PFSK-1 (cell line): ENCODE results near the gene PMS2. TPM values are rescaled to one million over a fixed set of nuclear protein-coding genes. Genes with fewer than 3 reads are reported as not detected.

Source experiments
- FOXP2 ChIP-seq: optimal IDR thresholded peaks from 2 replicates; pipeline ENCODE3; 2011; ENCODE audit warnings: borderline replicate concordance, control low read depth, inconsistent platforms; ENCODE audit not compliant: insufficient read depth; ENCODE audit errors: extremely low read length, extremely low read depth
- POLR2AphosphoS5 ChIP-seq: IDR thresholded peaks from 2 replicates; pipeline ENCODE4 v1.6.1; 2012; ENCODE audit warnings: low read depth, mild to moderate bottlenecking, control low read depth, low read length, moderate library complexity
- REST ChIP-seq, 2 experiments: IDR thresholded peaks; 2 replicates each; pipeline versions ENCODE4 v1.6.1 to v1.8.0; 2011 to 2012; ENCODE audit warnings: low read depth in 2 of 2, low read length in 2 of 2, control low read depth in 1 of 2, inconsistent platforms in 1 of 2, mild to moderate bottlenecking in 1 of 2, moderate library complexity in 1 of 2; ENCODE audit not compliant: insufficient read depth in 1 of 2
- SIN3A ChIP-seq: IDR thresholded peaks from 2 replicates; pipeline ENCODE4 v1.6.1; 2012; ENCODE audit warnings: mild to moderate bottlenecking, low read length, moderate library complexity, borderline replicate concordance; ENCODE audit not compliant: insufficient read depth
- TAF1 ChIP-seq: IDR thresholded peaks from 2 replicates; pipeline ENCODE4 v1.6.1; 2012; ENCODE audit warnings: low read length, control low read depth, borderline replicate concordance; ENCODE audit not compliant: insufficient read depth
- polyA plus RNA-seq: library from polyadenylated mRNA; unstranded; fragments of >200 nt; gene quantifications from one replicate; pipeline ENCODE4 v1.2.1, GENCODE V29; 2012; ENCODE audit warnings: low read depth, missing spikeins; ENCODE audit not compliant: insufficient read length

The PMS2 gene
- polyA plus RNA-seq, result 17.3 TPM

GRCh38 chr7:6008668-6009611 lies at the start of gene PMS2, which contains the start of gene AIMP2:
PMS2 (minus strand) TSS chr7:6009049; CDS start chr7:6009019, 30 bp downstream.
AIMP2 (plus strand) TSS chr7:6009272; CDS start chr7:6009364, 92 bp downstream.
- TF ChIP-seq TAF1, result peak; percentile 92
- peak; percentile 86 for TF ChIP-seq POLR2AphosphoS5
- TF ChIP-seq REST (IDR thresholded peaks at IDR 0.05; ENCODE audit: insufficient read depth in 1 of 2, low read depth in 2 of 2, low read length in 2 of 2), result peak; percentile 31 to 50; a peak in 1 of 4 replicates
- TF ChIP-seq SIN3A, result no peak

GRCh38 chr7:6057316-6058129 lies 48.7 kb upstream of the PMS2 start:
- no peak for TF ChIP-seq SIN3A
- no peak for TF ChIP-seq POLR2AphosphoS5
- TF ChIP-seq FOXP2, result no peak
- no peak for TF ChIP-seq TAF1
- TF ChIP-seq REST (IDR thresholded peaks at IDR 0.05; ENCODE audit: insufficient read depth in 1 of 2, low read depth in 2 of 2, low read length in 2 of 2), result no peak

GRCh38 chr7:6056616-6057015 lies 47.8 kb upstream of the PMS2 start:
- TF ChIP-seq SIN3A, result no peak
- no peak for TF ChIP-seq REST (IDR thresholded peaks at IDR 0.05; ENCODE audit: insufficient read depth in 1 of 2, low read depth in 2 of 2, low read length in 2 of 2)
- no peak for TF ChIP-seq TAF1
- no peak for TF ChIP-seq POLR2AphosphoS5
- no peak for TF ChIP-seq FOXP2

GRCh38 chr7:6049780-6050179 lies 40.9 kb upstream of the PMS2 start:
- no peak for TF ChIP-seq SIN3A
- TF ChIP-seq TAF1, result no peak
- TF ChIP-seq FOXP2, result no peak
- no peak for TF ChIP-seq POLR2AphosphoS5
- TF ChIP-seq REST (IDR thresholded peaks at IDR 0.05; ENCODE audit: insufficient read depth in 1 of 2, low read depth in 2 of 2, low read length in 2 of 2), result no peak
